Naive thymus-derived CD8-positive, alpha-beta T cell (primary cell): Measurements from ENCODE around the gene NGF. TPM values are rescaled to one million over a fixed set of nuclear protein-coding genes. Genes with fewer than 3 reads are reported as not detected.

Source experiments
- ATAC-seq, 2 donors: fragments of 150-1000 bp; cut with Tn5 transposase in 1 of 2; sonication (Bioruptor Pico), chemical (Tn5 transposase) in 1 of 2; 1 replicate in 1 of 2; 2 replicates in 1 of 2; pipeline ENCODE4 v1.10.0; 2021; ENCODE audit warnings: mild to moderate bottlenecking in 2 of 2, moderate library complexity in 2 of 2
- POLR2A ChIA-PET: fragments of 350-600 bp; sonication (Branson Sonifier 250); formaldehyde crosslinking; loops from one replicate; lab custom pipeline; 2021; ENCODE audit warnings: antibody characterized with exemption; lab: Charles Lee
- DNase-seq, 10 donors: peaks; one replicate each; pipeline versions ENCODE4 v3.0.0 to v3.0.0-alpha.2; 2020 to 2022
- H3K27ac Mint-ChIP-seq, 10 donors: one replicate each; pipeline ENCODE4 v1.8.0; 2020 to 2022; ENCODE audit warnings: mild to moderate bottlenecking in 10 of 10, mixed read lengths in 10 of 10, moderate library complexity in 4 of 10, inconsistent platforms in 1 of 10
- H3K27me3 Mint-ChIP-seq, 5 donors: one replicate each; pipeline ENCODE4 v1.8.0; 2021 to 2022; ENCODE audit warnings: mixed read lengths in 5 of 5
- H3K36me3 Mint-ChIP-seq, 3 donors: one replicate each; pipeline ENCODE4 v1.8.0; 2020 to 2022; ENCODE audit warnings: mixed read lengths in 3 of 3, mild to moderate bottlenecking in 2 of 3, inconsistent platforms in 1 of 3
- H3K4me1 Mint-ChIP-seq, 4 donors: one replicate each; pipeline ENCODE4 v1.8.0; 2021 to 2022; ENCODE audit warnings: mixed read lengths in 4 of 4
- H3K4me3 Mint-ChIP-seq, 10 donors: one replicate each; pipeline ENCODE4 v1.8.0; 2020 to 2022; ENCODE audit warnings: mild to moderate bottlenecking in 10 of 10, mixed read lengths in 10 of 10, moderate library complexity in 6 of 10, inconsistent platforms in 1 of 10
- H3K9me3 Mint-ChIP-seq, 9 donors: one replicate each; pipeline ENCODE4 v1.8.0; 2020 to 2022; ENCODE audit warnings: mixed read lengths in 9 of 9, mild to moderate bottlenecking in 3 of 9, inconsistent platforms in 1 of 9, moderate library complexity in 1 of 9
- polyA plus RNA-seq, 3 donors: library from polyadenylated mRNA; unstranded; fragments of 300-500 nt; fragmentation: Illumina TruSeq; gene quantifications; one replicate each; pipeline ENCODE4 v1.2.3, GENCODE V29; 2021
- total RNA-seq, 8 experiments: library from RNA in 2 of 8; stranded (reverse) in 2 of 8; gene quantifications; one replicate each; pipeline ENCODE4 v1.2.3 and lab custom pipeline; 2021 to 2026

The NGF gene
- total and polyA plus RNA-seq, 5 experiments from 2014 or later = not detected

- no peak for DNase-seq
- Mint-ChIP-seq H3K9me3 (no peaks in the 10 kb centered on the region), H3K27me3 (peaks cover 2 to 24% (median 13%) of the 10 kb centered on the region in 5 donors)
Observed at GRCh38 chr1:115330480-115331013, 7.5 kb downstream of the NGF start.

DNA sequence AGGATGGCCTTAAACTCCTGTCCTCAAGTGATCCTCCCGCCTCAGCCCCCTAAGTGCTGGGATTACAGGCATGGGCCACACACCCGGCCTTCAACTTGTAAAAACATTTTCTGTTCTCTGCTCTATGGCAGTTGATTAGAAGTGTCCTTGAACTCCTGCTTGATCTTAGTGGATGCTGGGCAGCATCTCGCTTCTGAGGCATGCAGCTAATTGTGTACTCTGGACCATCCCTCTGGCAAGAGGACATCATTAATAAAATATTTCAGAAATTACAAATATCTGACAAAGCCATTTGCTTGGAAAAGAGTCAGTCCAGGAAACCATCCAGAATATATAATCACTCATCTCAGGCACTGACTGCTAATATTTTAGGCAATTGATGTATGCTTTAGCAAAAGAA lies 8.1 kb downstream of the NGF start:
- H3K4me1 Mint-ChIP-seq = peaks cover 0 to 2% (median 0%) of the 10 kb centered on the region in 4 donors
- no peaks in the 10 kb centered on the region for H3K9me3 Mint-ChIP-seq
- H3K36me3 Mint-ChIP-seq = no peaks in the 10 kb centered on the region
- ATAC-seq (no peak), DNase-seq (no peak)
- H3K27ac Mint-ChIP-seq = no peak overlapping the region
- peaks cover 2 to 24% (median 17%) of the 10 kb centered on the region in 5 donors for H3K27me3 Mint-ChIP-seq
- POLR2A ChIA-PET = no interaction called here
- H3K4me3 Mint-ChIP-seq = no peak overlapping the region

More at GRCh38 chr1:115330480-115331013, 7.5 kb downstream of the NGF start:
- Mint-ChIP-seq H3K4me3 (no peak overlapping the region), H3K27ac (no peak overlapping the region), H3K36me3 (no peaks in the 10 kb centered on the region), H3K4me1 (peaks cover 0 to 2% (median 0%) of the 10 kb centered on the region in 4 donors)
- no peak for ATAC-seq
- POLR2A ChIA-PET = no interaction called here

DNA sequence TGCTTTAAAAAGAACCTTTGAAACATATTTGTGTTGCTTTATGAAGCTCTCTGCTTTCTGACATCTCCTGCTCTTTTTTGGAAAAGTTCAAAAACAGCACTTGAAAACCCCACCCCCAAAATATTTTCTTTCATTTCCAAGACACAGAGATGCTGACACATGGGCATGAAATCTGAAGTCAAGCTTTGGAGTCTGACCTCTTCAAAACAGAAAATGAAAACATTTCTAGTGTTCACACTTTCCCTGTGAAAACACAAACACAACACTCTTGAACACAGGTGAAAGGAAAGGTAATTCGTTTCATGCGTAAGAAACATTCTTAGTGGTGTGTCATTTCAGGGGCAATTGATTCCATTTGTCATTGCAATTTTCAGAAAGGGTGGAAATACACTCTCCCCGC lies 10.8 kb downstream of the NGF start:
- no peaks in the 10 kb centered on the region for H3K9me3 Mint-ChIP-seq
- peaks cover 2 to 28% (median 16%) of the 10 kb centered on the region in 5 donors for H3K27me3 Mint-ChIP-seq
- H3K27ac Mint-ChIP-seq = no peak overlapping the region
- ATAC-seq (no peak), DNase-seq (no peak)
- POLR2A ChIA-PET = no interaction called here
- no peaks in the 10 kb centered on the region for H3K36me3 Mint-ChIP-seq
- no peaks in the 10 kb centered on the region for H3K4me1 Mint-ChIP-seq
- no peak overlapping the region for H3K4me3 Mint-ChIP-seq

DNA sequence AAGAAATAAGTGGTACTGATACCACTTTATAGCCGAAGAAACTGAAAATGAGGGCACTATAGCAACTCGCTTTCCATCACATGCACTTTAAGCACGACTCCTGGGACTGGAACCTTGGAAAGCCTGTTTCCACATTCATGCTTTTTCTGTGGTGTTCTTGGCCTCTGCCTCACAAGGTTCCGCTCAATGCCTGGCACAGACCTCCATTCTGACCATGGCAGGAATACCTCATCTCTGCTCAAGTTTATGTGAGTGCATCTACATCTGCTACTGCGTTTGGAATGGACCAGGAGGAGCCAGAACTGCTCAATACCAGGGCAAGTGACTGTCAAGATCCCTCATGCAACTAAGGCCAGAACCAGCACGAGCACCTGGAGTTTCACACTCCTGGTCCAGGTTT lies 11.6 kb downstream of the NGF start:
- Mint-ChIP-seq H3K36me3 (no peaks in the 10 kb centered on the region), H3K9me3 (no peaks in the 10 kb centered on the region), H3K4me3 (no peak overlapping the region), H3K4me1 (no peaks in the 10 kb centered on the region), H3K27me3 (peaks cover 2 to 28% (median 16%) of the 10 kb centered on the region in 5 donors), H3K27ac (no peak overlapping the region)
- POLR2A ChIA-PET = no interaction called here
- no peak for DNase-seq
- no peak for ATAC-seq

- no peak for ATAC-seq
- POLR2A ChIA-PET = no interaction called here
- Mint-ChIP-seq H3K9me3 (no peaks in the 10 kb centered on the region), H3K36me3 (no peaks in the 10 kb centered on the region), H3K4me3 (no peak overlapping the region), H3K4me1 (no peaks in the 10 kb centered on the region), H3K27ac (no peak overlapping the region), H3K27me3 (peaks cover 2 to 28% (median 16%) of the 10 kb centered on the region in 5 donors)
- DNase-seq = no peak
Observed at GRCh38 chr1:115325874-115326273, 12.2 kb downstream of the NGF start.

DNA sequence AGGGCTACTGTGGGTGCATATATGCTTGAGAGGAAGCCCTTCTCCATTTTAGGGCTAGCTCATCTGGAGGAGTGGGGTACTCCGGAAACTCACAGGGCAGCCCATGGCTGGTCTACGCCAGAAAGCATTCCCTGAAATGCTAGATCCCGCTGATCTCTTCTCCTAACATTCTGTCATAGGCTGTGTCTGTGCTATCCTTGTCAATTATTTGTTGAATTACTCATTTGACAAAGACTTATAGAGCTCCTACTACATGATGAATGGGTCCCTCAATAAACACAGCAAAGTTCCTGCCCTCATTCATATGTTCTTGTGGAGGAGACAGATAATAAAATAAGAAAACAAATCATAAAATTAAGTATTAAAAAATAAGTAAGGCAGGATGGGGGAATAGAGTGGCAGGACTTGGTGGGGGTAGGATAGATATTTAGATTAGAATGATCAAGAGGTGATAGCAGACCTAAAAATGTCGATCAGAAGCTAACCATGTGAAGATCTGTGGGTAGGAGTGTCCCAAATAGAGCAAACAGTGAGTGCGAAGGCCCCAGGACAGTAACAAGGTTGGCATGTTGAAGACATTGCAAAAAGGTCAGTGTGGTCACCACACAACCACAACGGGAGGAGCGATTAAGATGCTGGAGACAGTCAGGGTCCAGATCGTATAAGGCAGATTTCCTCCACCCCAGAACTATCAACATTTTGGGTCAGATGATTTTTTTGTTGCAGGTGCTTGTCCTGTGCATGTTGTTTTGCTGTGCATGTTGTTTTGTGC lies 13.2 kb downstream of the NGF start:
- DNase-seq (no peak), ATAC-seq (no peak)
- H3K27me3 Mint-ChIP-seq = peaks cover 2 to 28% (median 16%) of the 10 kb centered on the region in 5 donors
- H3K36me3 Mint-ChIP-seq = no peaks in the 10 kb centered on the region
- H3K4me1 Mint-ChIP-seq = no peaks in the 10 kb centered on the region
- no peak overlapping the region for H3K4me3 Mint-ChIP-seq
- H3K9me3 Mint-ChIP-seq = no peaks in the 10 kb centered on the region
- POLR2A ChIA-PET = no interaction called here
- no peak overlapping the region for H3K27ac Mint-ChIP-seq

GRCh38 chr1:115323366-115324004 lies 14.6 kb downstream of the NGF start:
- H3K9me3 Mint-ChIP-seq = peaks cover 0 to 2% (median 0%) of the 10 kb centered on the region in 9 donors
- no peak overlapping the region for H3K4me3 Mint-ChIP-seq
- POLR2A ChIA-PET = no interaction called here
- no peak overlapping the region for H3K27ac Mint-ChIP-seq
- H3K36me3 Mint-ChIP-seq = no peaks in the 10 kb centered on the region
- peaks cover 2 to 39% (median 17%) of the 10 kb centered on the region in 5 donors for H3K27me3 Mint-ChIP-seq
- DNase-seq (no peak), ATAC-seq (no peak)
- no peaks in the 10 kb centered on the region for H3K4me1 Mint-ChIP-seq

DNA sequence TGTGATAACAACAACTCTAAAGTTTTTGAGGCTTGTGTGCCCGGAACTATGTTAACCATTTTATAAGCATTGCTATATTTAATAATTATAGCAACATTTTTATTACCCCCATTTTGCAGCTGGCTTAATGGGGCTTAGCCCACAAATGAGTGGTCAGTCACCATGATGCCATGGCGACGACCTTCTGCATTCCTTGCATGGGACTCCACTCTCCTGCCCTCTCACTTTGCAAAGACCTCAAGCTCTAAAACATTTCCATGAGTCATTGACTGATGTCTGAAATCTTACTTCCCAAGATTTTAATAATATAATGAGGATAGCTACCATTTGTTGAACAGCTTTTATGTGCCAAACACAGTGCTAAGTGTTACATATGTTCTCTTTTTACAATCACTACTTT lies 15.4 kb downstream of the NGF start:
- no peaks in the 10 kb centered on the region for H3K36me3 Mint-ChIP-seq
- H3K27me3 Mint-ChIP-seq = peaks cover 2 to 39% (median 16%) of the 10 kb centered on the region in 5 donors
- no peak overlapping the region for H3K4me3 Mint-ChIP-seq
- no peaks in the 10 kb centered on the region for H3K4me1 Mint-ChIP-seq
- H3K27ac Mint-ChIP-seq = no peak overlapping the region
- no peak for DNase-seq
- ATAC-seq = no peak
- peaks cover 0 to 2% (median 0%) of the 10 kb centered on the region in 9 donors for H3K9me3 Mint-ChIP-seq
- POLR2A ChIA-PET = no interaction called here

DNA sequence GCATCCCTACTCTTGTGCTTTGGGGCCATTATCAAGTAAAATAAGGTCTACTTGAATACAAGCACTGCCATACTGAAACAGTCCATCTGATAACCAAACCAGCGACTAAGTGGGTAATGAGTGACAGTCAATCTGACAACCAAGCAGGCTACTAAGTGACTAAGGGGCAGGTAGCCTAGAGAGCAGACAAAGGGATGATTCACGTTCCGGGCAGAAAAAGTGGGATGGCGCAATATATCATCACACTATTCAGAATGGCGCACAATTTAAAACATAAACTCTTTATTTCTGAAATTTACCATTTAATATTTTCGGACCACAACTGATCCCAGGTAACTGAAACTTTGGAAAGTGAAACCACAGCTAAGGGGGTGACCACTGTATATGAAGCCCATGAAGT lies 17.7 kb downstream of the NGF start:
- H3K4me1 Mint-ChIP-seq = no peaks in the 10 kb centered on the region
- H3K36me3 Mint-ChIP-seq = no peaks in the 10 kb centered on the region
- peaks cover 0 to 2% (median 0%) of the 10 kb centered on the region in 9 donors for H3K9me3 Mint-ChIP-seq
- no peak overlapping the region for H3K4me3 Mint-ChIP-seq
- ATAC-seq = no peak
- DNase-seq = no peak
- peaks cover 5 to 32% (median 13%) of the 10 kb centered on the region in 5 donors for H3K27me3 Mint-ChIP-seq
- no peak overlapping the region for H3K27ac Mint-ChIP-seq
- POLR2A ChIA-PET = no interaction called here

DNA sequence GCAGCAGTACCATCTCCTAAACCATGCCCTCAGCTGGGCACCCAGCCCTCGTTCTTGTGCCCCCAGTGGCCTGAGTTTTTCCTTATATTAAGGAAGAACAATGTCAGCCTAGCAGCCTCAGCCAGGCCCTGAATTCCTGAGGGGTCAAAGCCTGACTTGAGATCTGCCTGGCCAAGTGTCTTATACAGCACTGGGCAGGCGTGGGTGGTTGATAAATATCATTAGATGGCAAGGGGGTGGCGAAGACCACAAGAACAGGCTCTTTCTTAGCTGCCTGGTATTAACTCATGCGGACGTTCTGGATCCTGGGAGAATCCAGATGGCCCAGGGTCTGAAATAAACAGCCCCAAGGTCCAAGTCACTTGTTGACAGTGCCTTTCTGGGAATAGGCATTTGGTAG lies 18.3 kb downstream of the NGF start:
- Mint-ChIP-seq H3K27ac (no peak overlapping the region), H3K36me3 (no peaks in the 10 kb centered on the region), H3K4me3 (no peak overlapping the region), H3K9me3 (peaks cover 0 to 2% (median 0%) of the 10 kb centered on the region in 9 donors), H3K4me1 (no peaks in the 10 kb centered on the region), H3K27me3 (peaks cover 6 to 32% (median 13%) of the 10 kb centered on the region in 5 donors)
- POLR2A ChIA-PET = no interaction called here
- DNase-seq (no peak), ATAC-seq (no peak)

DNA sequence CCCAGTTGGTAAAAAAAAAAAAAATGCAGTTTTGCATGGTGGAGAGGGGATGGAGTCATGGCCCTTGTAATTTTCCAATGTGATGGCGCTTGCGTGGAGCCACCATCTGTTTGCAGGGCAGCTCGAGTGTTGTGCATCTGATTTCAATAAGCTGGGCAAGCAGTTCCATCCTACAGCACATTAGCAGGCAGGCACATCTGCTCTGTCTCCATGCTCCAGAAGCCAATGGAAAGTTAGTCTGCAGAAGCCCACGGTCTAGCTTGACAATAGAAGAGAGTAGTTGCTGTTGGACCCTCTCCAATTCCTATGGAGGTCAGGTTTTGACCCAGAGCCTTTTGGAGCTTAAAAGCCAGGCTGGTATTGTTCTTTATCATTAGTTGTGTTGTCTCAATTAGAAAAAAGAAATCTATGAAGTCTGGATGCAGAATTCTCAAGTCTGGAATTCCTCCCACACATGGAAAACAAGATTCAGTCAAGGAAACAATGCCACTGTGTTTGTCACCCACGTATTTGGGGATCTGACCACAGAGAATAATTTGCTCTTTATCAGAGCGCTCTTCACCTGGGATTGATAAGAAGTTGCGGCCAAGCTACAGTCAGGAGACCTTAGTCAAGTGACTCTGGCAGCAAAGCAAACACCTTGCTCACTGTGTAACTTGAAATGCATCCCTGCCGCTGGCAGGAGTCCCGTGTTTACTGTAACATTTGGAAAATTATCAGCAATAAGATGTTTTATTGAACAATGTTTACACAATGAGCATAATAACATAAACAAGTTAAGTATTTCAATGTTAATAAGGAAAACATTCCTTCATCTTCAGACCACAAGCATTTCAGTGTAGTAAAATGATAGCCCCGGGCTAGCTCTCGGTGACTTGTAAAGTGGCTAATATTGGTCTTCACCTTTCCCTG lies 20.7 kb downstream of the NGF start:
- no peak for ATAC-seq
- Mint-ChIP-seq H3K9me3 (peaks cover 0 to 2% (median 0%) of the 10 kb centered on the region in 9 donors), H3K4me3 (no peak overlapping the region), H3K36me3 (no peaks in the 10 kb centered on the region), H3K27ac (no peak overlapping the region), H3K4me1 (no peaks in the 10 kb centered on the region), H3K27me3 (peaks cover 4 to 25% (median 13%) of the 10 kb centered on the region in 5 donors)
- no peak for DNase-seq
- POLR2A ChIA-PET = no interaction called here

DNA sequence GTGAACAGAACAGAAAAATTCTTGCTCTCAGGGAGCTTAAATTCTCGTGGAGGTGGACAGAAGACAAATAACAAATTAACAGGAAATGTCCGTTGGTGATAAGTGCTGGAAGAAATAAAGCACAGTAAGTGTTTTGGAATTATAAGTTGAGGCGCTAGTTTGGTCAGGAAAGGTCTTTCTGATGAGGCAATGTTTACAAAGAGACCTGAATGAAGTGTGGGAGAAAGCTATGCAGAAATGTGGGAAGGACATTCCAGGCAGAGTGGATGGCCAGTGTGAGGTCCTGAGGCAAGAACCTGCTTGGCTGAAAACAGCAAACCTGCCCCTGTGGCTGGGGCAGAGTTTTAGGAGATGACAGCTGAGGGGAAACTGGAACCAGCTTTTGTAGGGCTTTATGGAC lies 23.3 kb downstream of the NGF start:
- Mint-ChIP-seq H3K9me3 (peaks cover 0 to 2% (median 0%) of the 10 kb centered on the region in 9 donors), H3K4me1 (no peaks in the 10 kb centered on the region), H3K36me3 (no peaks in the 10 kb centered on the region), H3K27ac (no peak overlapping the region), H3K27me3 (peaks cover 4 to 25% (median 10%) of the 10 kb centered on the region in 5 donors), H3K4me3 (no peak overlapping the region)
- DNase-seq (no peak), ATAC-seq (no peak)
- POLR2A ChIA-PET = no interaction called here
